Measurements from ENCODE around the gene PRSS22. TPM values are rescaled to one million over a fixed set of nuclear protein-coding genes. Genes with fewer than 3 reads are reported as not detected.
"Not testable (repeated sequence)": the region's sequence is repeated elsewhere in the genome, so short reads cannot be mapped to it uniquely, and the experiment has no call there.

The PRSS22 gene
- total RNA-seq: not detected

- H3K4me3 Mint-ChIP-seq: peak within 1 kb of the TSS; percentile 71
- peaks cover 15% of the 10 kb centered on the region for H3K9me3 Mint-ChIP-seq
- POLR2A ChIA-PET: no interaction called here
These were observed at the start of gene PRSS22 for GRCh38 chr16:2857451-2858244. Gene PRSS22 (minus strand): TSS chr16:2858170. CDS start chr16:2858104, 66 bp downstream.

GRCh38 chr16:2907084-2907753 is 49.2 kb upstream of the PRSS22 start:
- H3K4me3 Mint-ChIP-seq; H3K36me3 Mint-ChIP-seq; H3K9me3 Mint-ChIP-seq; H3K27ac Mint-ChIP-seq; H3K27me3 Mint-ChIP-seq; ATAC-seq (ENCODE audit: low read depth): not testable (repeated sequence)
- H3K4me1 Mint-ChIP-seq: peaks cover 22% of the 10 kb centered on the region
- peak; percentile 52 for DNase-seq
- POLR2A ChIA-PET: interaction anchor here (1.3 kb wide), 1 partner anchor 73 kb away, joined by 5 read pairs; the partner anchor contains the start of gene PKMYT1

More at GRCh38 chr16:2857451-2858244, at the start of gene PRSS22:
- DNase-seq (no peak), ATAC-seq (ENCODE audit: low read depth) (peak; percentile 11)
- Mint-ChIP-seq H3K27ac (peak within 1 kb of the TSS; percentile 69), H3K27me3 (peaks cover 8% of the 10 kb centered on the region), H3K4me1 (peaks cover 3% of the 10 kb centered on the region), H3K36me3 (no peaks in the 10 kb centered on the region)

GRCh38 chr16:2905988-2906387 is 48.0 kb upstream of the PRSS22 start:
- Mint-ChIP-seq H3K27me3 (peaks cover 5% of the 10 kb centered on the region), H3K9me3 (no peaks in the 10 kb centered on the region), H3K4me3 (peak overlapping the region; percentile 90), H3K36me3 (no peaks in the 10 kb centered on the region), H3K27ac (peak overlapping the region; percentile 8), H3K4me1 (peaks cover 22% of the 10 kb centered on the region)
- POLR2A ChIA-PET: interaction anchor here (0.8 to 1.9 kb wide), 4 partner anchors 9 to 75 kb away, joined by 4 to 8 read pairs (median 4); partner anchors contain the start of genes FLYWCH2 and PKMYT1
- DNase-seq: no peak
- no peak for ATAC-seq (ENCODE audit: low read depth)

- peaks cover 22% of the 10 kb centered on the region for H3K4me1 Mint-ChIP-seq
- ATAC-seq (ENCODE audit: low read depth): peak; percentile 67
These were observed 47.4 kb upstream of the PRSS22 start for GRCh38 chr16:2905241-2905987.

GRCh38 chr16:2904922-2905240 is 46.9 kb upstream of the PRSS22 start:
- DNase-seq: no peak
- Mint-ChIP-seq H3K36me3 (no peaks in the 10 kb centered on the region), H3K9me3 (no peaks in the 10 kb centered on the region), H3K27ac (peak overlapping the region; percentile 94), H3K4me1 (peaks cover 22% of the 10 kb centered on the region), H3K4me3 (peak overlapping the region; percentile 90), H3K27me3 (peaks cover 3% of the 10 kb centered on the region)
- POLR2A ChIA-PET: interaction anchor here (1.9 kb wide), 1 partner anchor 22 kb away, joined by 8 read pairs; the partner anchor contains the start of gene FLYWCH2
- ATAC-seq (ENCODE audit: low read depth): no peak

More at GRCh38 chr16:2905241-2905987, 47.4 kb upstream of the PRSS22 start:
- H3K27ac Mint-ChIP-seq: peak overlapping the region; percentile 94
- H3K9me3 Mint-ChIP-seq: no peaks in the 10 kb centered on the region
- DNase-seq: peak; percentile 96
- H3K27me3 Mint-ChIP-seq: peaks cover 5% of the 10 kb centered on the region
- POLR2A ChIA-PET: interaction anchor here (0.8 to 1.9 kb wide), 3 partner anchors 9 to 37 kb away, joined by 4 to 8 read pairs (median 4); partner anchors contain the start of gene FLYWCH2
- no peaks in the 10 kb centered on the region for H3K36me3 Mint-ChIP-seq
- H3K4me3 Mint-ChIP-seq: peak overlapping the region; percentile 90

- Mint-ChIP-seq H3K4me1 (peaks cover 22% of the 10 kb centered on the region), H3K4me3 (peak overlapping the region; percentile 90), H3K27ac (peak overlapping the region; percentile 94), H3K27me3 (peaks cover 2% of the 10 kb centered on the region), H3K9me3 (no peaks in the 10 kb centered on the region), H3K36me3 (no peaks in the 10 kb centered on the region)
- DNase-seq (peak; percentile 87), ATAC-seq (ENCODE audit: low read depth) (peak; percentile 59)
- POLR2A ChIA-PET: no interaction called here
These were observed 46.3 kb upstream of the PRSS22 start for GRCh38 chr16:2904100-2904921.

- Mint-ChIP-seq H3K36me3 (no peaks in the 10 kb centered on the region), H3K27ac (no peak overlapping the region), H3K4me1 (peaks cover 21% of the 10 kb centered on the region), H3K4me3 (no peak overlapping the region), H3K9me3 (no peaks in the 10 kb centered on the region), H3K27me3 (no peaks in the 10 kb centered on the region)
- POLR2A ChIA-PET: interaction anchor here (0.6 to 1.0 kb wide), 3 partner anchors 10 to 20 kb away, joined by 3 to 8 read pairs (median 5); partner anchors contain the start of gene FLYWCH2
- DNase-seq: no peak
- ATAC-seq (ENCODE audit: low read depth): no peak
These were observed 44.6 kb upstream of the PRSS22 start for GRCh38 chr16:2902337-2903130.

GRCh38 chr16:2900526-2901075 is 42.6 kb upstream of the PRSS22 start:
- H3K4me3 Mint-ChIP-seq: no peak overlapping the region
- peaks cover 7% of the 10 kb centered on the region for H3K4me1 Mint-ChIP-seq
- H3K9me3 Mint-ChIP-seq: no peaks in the 10 kb centered on the region
- POLR2A ChIA-PET: no interaction called here
- no peaks in the 10 kb centered on the region for H3K27me3 Mint-ChIP-seq
- no peak overlapping the region for H3K27ac Mint-ChIP-seq
- no peak for ATAC-seq (ENCODE audit: low read depth)
- H3K36me3 Mint-ChIP-seq: no peaks in the 10 kb centered on the region
- DNase-seq: no peak

- POLR2A ChIA-PET: interaction anchor here (1.0 kb wide), 2 partner anchors 13 to 17 kb away, joined by 3 read pairs; partner anchors contain the start of gene FLYWCH2
- ATAC-seq (ENCODE audit: low read depth) (no peak), DNase-seq (no peak)
- no peak overlapping the region for H3K4me3 Mint-ChIP-seq
- H3K9me3 Mint-ChIP-seq: no peaks in the 10 kb centered on the region
- no peak overlapping the region for H3K27ac Mint-ChIP-seq
- H3K27me3 Mint-ChIP-seq: no peaks in the 10 kb centered on the region
- peaks cover 6% of the 10 kb centered on the region for H3K4me1 Mint-ChIP-seq
- H3K36me3 Mint-ChIP-seq: no peaks in the 10 kb centered on the region
These were observed 41.6 kb upstream of the PRSS22 start for GRCh38 chr16:2899564-2900072.

GRCh38 chr16:2898831-2899563 is 41.0 kb upstream of the PRSS22 start:
- ATAC-seq (ENCODE audit: low read depth) (no peak), DNase-seq (no peak)
- POLR2A ChIA-PET: interaction anchor here (0.6 to 1.0 kb wide), 3 partner anchors 14 to 102 kb away, joined by 3 read pairs; partner anchors contain the start of gene FLYWCH2
- Mint-ChIP-seq H3K27ac (no peak overlapping the region), H3K4me3 (no peak overlapping the region), H3K9me3 (no peaks in the 10 kb centered on the region), H3K36me3 (no peaks in the 10 kb centered on the region), H3K4me1 (peaks cover 4% of the 10 kb centered on the region), H3K27me3 (no peaks in the 10 kb centered on the region)

GRCh38 chr16:2897110-2897509 is 39.1 kb upstream of the PRSS22 start:
- Mint-ChIP-seq H3K4me3 (no peak overlapping the region), H3K36me3 (no peaks in the 10 kb centered on the region), H3K27me3 (no peaks in the 10 kb centered on the region), H3K27ac (no peak overlapping the region), H3K4me1 (no peaks in the 10 kb centered on the region), H3K9me3 (no peaks in the 10 kb centered on the region)
- POLR2A ChIA-PET: no interaction called here
- DNase-seq (no peak), ATAC-seq (ENCODE audit: low read depth) (no peak)
